HCT116 (cell line): Measurements from ENCODE around the gene PRR29. TPM values are rescaled to one million over a fixed set of nuclear protein-coding genes. Genes with fewer than 3 reads are reported as not detected.
A peak's percentile ranks its signal among the peaks of the same experiment; 100 is the strongest.

ENCODE experiments used
- ATAC-seq: fragments of 200-7000 bp; cut with Tn5 transposase; 2 replicates; pipeline ENCODE4 v1.9.1; 2020; ENCODE audit warnings: mild to moderate bottlenecking, moderate library complexity
- BruUV-seq: library from RNA; stranded (reverse); fragments of 400-500 nt; replicated peaks from 2 replicates; lab custom pipeline; 2021; lab: Mats Ljungman, UMichigan
- CTCF ChIA-PET: fragments of 300-600 bp; sonication (Branson Sonifier 250); formaldehyde crosslinking; loops from one replicate; lab custom pipeline; 2021; ENCODE audit warnings: antibody characterized with exemption; lab: Charles Lee
- POLR2A ChIA-PET: fragments of 300-600, 350-600 bp; sonication (Branson Sonifier 250); formaldehyde crosslinking; loops from one replicate; lab custom pipeline; 2021; ENCODE audit warnings: antibody characterized with exemption; lab: Charles Lee
- RAD21 ChIA-PET, 2 experiments: fragments of 300-600 bp; sonication (Branson Sonifier 250); formaldehyde crosslinking; loops; one replicate each; lab custom pipeline; 2023; ENCODE audit warnings: low total read pairs in 2 of 2; ENCODE audit not compliant: uncharacterized antibody in 2 of 2, unreplicated experiment in 2 of 2, low non-redundant PET in 1 of 2; lab: Charles Lee
- DNase-seq: peaks from one replicate; pipeline ENCODE4 v3.0.0-alpha.2; 2010; ENCODE audit warnings: low read depth, low spot score
- H2AFZ ChIP-seq: fragments of 200-600 bp; shearing (Covaris generic), sonication (generic); 2 replicates; pipeline ENCODE4 v1.6.1; 2017; ENCODE audit warnings: low read depth, mixed run types, mixed read lengths, antibody characterized with exemption, low read length; ENCODE audit not compliant: poor library complexity, severe bottlenecking
- H3K27ac ChIP-seq: 2 replicates; pipeline ENCODE4 v1.5.1; 2012; ENCODE audit warnings: low read depth, low read length
- H3K27me3 ChIP-seq: fragments of 200-600 bp; sonication (generic); 2 replicates; pipeline ENCODE4 v1.6.1; 2016; ENCODE audit warnings: mixed run types, low read length, mixed read lengths; ENCODE audit not compliant: insufficient read depth
- H3K36me3 ChIP-seq, 2 experiments: fragments of 200-500 bp in 1 of 2; fragments of 200-600 bp in 1 of 2; sonication (Bioruptor generic) in 1 of 2; sonication (generic) in 1 of 2; 2 replicates each; pipeline versions ENCODE4 v1.5.1 to v1.6.1; 2014 to 2016; ENCODE audit warnings: low read length in 2 of 2, inconsistent platforms in 1 of 2, mixed read lengths in 1 of 2, mixed run types in 1 of 2; ENCODE audit not compliant: insufficient read depth in 2 of 2, control insufficient read depth in 1 of 2
- H3K4me1 ChIP-seq, 2 experiments: fragments of 200-600 bp in 1 of 2; sonication (generic) in 1 of 2; 2 replicates each; pipeline versions ENCODE4 v1.5.1 to v1.6.1; 2012 to 2017; ENCODE audit warnings: low read length in 2 of 2, inconsistent platforms in 1 of 2, mild to moderate bottlenecking in 1 of 2, mixed read lengths in 1 of 2, mixed run types in 1 of 2, moderate library complexity in 1 of 2; ENCODE audit not compliant: insufficient read depth in 2 of 2, control insufficient read depth in 1 of 2
- H3K4me2 ChIP-seq: fragments of 200-600 bp; sonication (generic); 2 replicates; pipeline ENCODE4 v1.6.1; 2017; ENCODE audit warnings: mixed run types, low read length, mixed read lengths
- H3K4me3 ChIP-seq, 2 experiments: fragments of 200-600 bp in 1 of 2; sonication (generic) in 1 of 2; replicated peaks in 1 of 2; 2 replicates each; pipeline ENCODE4 v1.5.1; 2011 to 2016; ENCODE audit warnings: low read length in 2 of 2, control low read depth in 1 of 2, low read depth in 1 of 2, mild to moderate bottlenecking in 1 of 2, mixed read lengths in 1 of 2, mixed run types in 1 of 2
- H3K79me2 ChIP-seq: fragments of 200-600 bp; sonication (generic); 2 replicates; pipeline ENCODE4 v1.6.1; 2017; ENCODE audit warnings: mild to moderate bottlenecking, mixed run types, low read length, moderate library complexity, mixed read lengths; ENCODE audit not compliant: insufficient read depth
- H3K9ac ChIP-seq: fragments of 200-600 bp; sonication (generic); 2 replicates; pipeline ENCODE4 v1.6.1; 2016; ENCODE audit warnings: low read length, mixed read lengths
- H3K9me2 ChIP-seq: fragments of 200-600 bp; sonication (generic), shearing (Covaris generic); 2 replicates; pipeline ENCODE4 v1.6.1; 2017; ENCODE audit warnings: mixed run types, mild to moderate bottlenecking, moderate library complexity; ENCODE audit not compliant: insufficient read depth
- H3K9me3 ChIP-seq, 2 experiments: fragments of 200-500 bp in 1 of 2; fragments of 200-600 bp in 1 of 2; sonication (Bioruptor generic) in 1 of 2; sonication (generic) in 1 of 2; 2 replicates each; pipeline ENCODE4 v1.6.1; 2014 to 2017; ENCODE audit warnings: low read length in 2 of 2, mixed read lengths in 2 of 2, inconsistent platforms in 1 of 2, low read depth in 1 of 2, mild to moderate bottlenecking in 1 of 2, mixed run types in 1 of 2, moderate library complexity in 1 of 2; ENCODE audit not compliant: control insufficient read depth in 1 of 2, insufficient read depth in 1 of 2
- H4K20me1 ChIP-seq: fragments of 200-600 bp; sonication (generic), shearing (Covaris generic); 2 replicates; pipeline ENCODE4 v1.6.1; 2017; ENCODE audit warnings: mixed run types, mild to moderate bottlenecking, moderate library complexity; ENCODE audit not compliant: insufficient read depth
- CBX3 ChIP-seq: IDR thresholded peaks from 2 replicates; pipeline ENCODE4 v1.6.1; 2012; ENCODE audit warnings: low read depth
- CEBPB ChIP-seq: IDR thresholded peaks from 2 replicates; pipeline ENCODE4 v1.6.1; 2012; ENCODE audit warnings: low read depth
- CTCF ChIP-seq, 3 experiments: fragments of 200-600 bp in 1 of 3; sonication (generic) in 1 of 3; IDR thresholded peaks in 2 of 3; conservative IDR thresholded peaks in 1 of 3; 2 replicates each; pipeline ENCODE4 v1.5.1; 2012 to 2017; ENCODE audit warnings: low read depth in 2 of 3, low read length in 2 of 3, antibody characterized with exemption in 1 of 3, borderline replicate concordance in 1 of 3, control low read depth in 1 of 3, mild to moderate bottlenecking in 1 of 3, mixed read lengths in 1 of 3, mixed run types in 1 of 3, moderate library complexity in 1 of 3; ENCODE audit not compliant: insufficient read depth in 1 of 3
- EGR1 ChIP-seq: IDR thresholded peaks from 2 replicates; pipeline ENCODE4 v1.6.1; 2012; ENCODE audit warnings: low read depth
- EZH2 ChIP-seq: fragments of 200-600 bp; sonication (generic); IDR thresholded peaks from 2 replicates; pipeline ENCODE4 v1.6.1; 2017; ENCODE audit warnings: antibody characterized with exemption, mixed run types
- MAX ChIP-seq: IDR thresholded peaks from 2 replicates; pipeline ENCODE4 v1.6.1; 2012
- POLR2A ChIP-seq: IDR thresholded peaks from 2 replicates; pipeline ENCODE4 v1.7.0; 2011; ENCODE audit warnings: borderline replicate concordance; ENCODE audit not compliant: insufficient read depth, insufficient read length; ENCODE audit errors: extremely low read depth
- POLR2AphosphoS5 ChIP-seq: IDR thresholded peaks from 2 replicates; pipeline ENCODE4 v1.6.1; 2011; ENCODE audit warnings: mild to moderate bottlenecking, low read depth, low read length, moderate library complexity
- RAD21 ChIP-seq: IDR thresholded peaks from 2 replicates; pipeline ENCODE4 v1.6.1; 2012; ENCODE audit warnings: low read depth, mild to moderate bottlenecking
- SIN3A ChIP-seq: IDR thresholded peaks from 2 replicates; pipeline ENCODE4 v1.6.1; 2012; ENCODE audit warnings: low read depth
- YY1 ChIP-seq: IDR thresholded peaks from 2 replicates; pipeline ENCODE4 v1.6.1; 2011; ENCODE audit warnings: low read length, low read depth, moderate library complexity, mild to moderate bottlenecking; ENCODE audit not compliant: insufficient replicate concordance; ENCODE audit errors: extremely low read depth
- ZFX ChIP-seq: fragments of 450-650 bp; IDR thresholded peaks from 2 replicates; pipeline ENCODE4 v1.6.1; 2017
- intact Hi-C: fragments of 100-400 bp; cut with micrococcal nuclease; formaldehyde crosslinking; loops from 2 replicates; pipeline ENCODE4 v1.10.0; 2022
- total RNA-seq: library from RNA; stranded (reverse); gene quantifications from one replicate; pipeline ENCODE4 v1.2.1, GENCODE V29; 2021; ENCODE audit not compliant: unreplicated experiment

The PRR29 gene
- total RNA-seq, 1 experiment from 2014 or later: not detected

GRCh38 chr17:64025732-64026294 is 27.7 kb downstream of the PRR29 start:
- peak; percentile 97 for ATAC-seq
- no peaks in the 10 kb centered on the region for H3K36me3 ChIP-seq
- H3K4me2 ChIP-seq: peak overlapping the region; percentile 73
- H3K27me3 ChIP-seq: no peaks in the 10 kb centered on the region
- peak; percentile 84 for DNase-seq
- H3K79me2 ChIP-seq: no peaks in the 10 kb centered on the region
- intact Hi-C loops: loop anchor here (10.0 kb wide), 1 partner anchor 389 kb away; no protein-coding TSS in a partner anchor
- BruUV-seq: no TSS peak
- H4K20me1 ChIP-seq: no peaks in the 10 kb centered on the region
- H3K27ac ChIP-seq: no peak overlapping the region
- CTCF ChIA-PET: interaction anchor here (0.6 to 7.6 kb wide), 41 partner anchors 8 to 800 kb away, joined by 3 to 519 read pairs (median 5); partner anchors contain the start of genes ERN1, GH1 and GH2
- RAD21 ChIA-PET: interaction anchor here (0.7 to 6.2 kb wide), 5 partner anchors 51 to 108 kb away, joined by 3 to 66 read pairs (median 4); no protein-coding TSS in a partner anchor
- peak overlapping the region; percentile 45 to 50 for H3K4me3 ChIP-seq
- TF ChIP-seq MAX: peak; percentile 67
- TF ChIP-seq CTCF (IDR thresholded peaks at IDR 0.05 in 2 of 3, conservative IDR thresholded peaks at IDR 0.05 in 1 of 3; ENCODE audit: borderline replicate concordance in 1 of 3, insufficient read depth in 1 of 3, low read depth in 2 of 3, low read length in 2 of 3): peak; percentile 99 to 100 (median 100)
- no peak for TF ChIP-seq EZH2
- TF ChIP-seq EGR1: 0 out of 2 replicates have a peak, but pooled peaks have one; percentile 41
- TF ChIP-seq SIN3A: no peak
- peak; percentile 74 for TF ChIP-seq YY1
- TF ChIP-seq ZFX: no peak
- TF ChIP-seq CBX3: peak; percentile 76
- 0 out of 2 replicates have a peak, but pooled peaks have one; percentile 20 for TF ChIP-seq POLR2AphosphoS5
- TF ChIP-seq POLR2A: peak; percentile 63
- peak; percentile 74 for TF ChIP-seq CEBPB
- TF ChIP-seq RAD21: peak; percentile 88
- no peaks in the 10 kb centered on the region for H3K9me2 ChIP-seq
- H3K4me1 ChIP-seq: peaks cover 3 to 11% of the 10 kb centered on the region in 2 experiments; a peak in 3 of 4 replicates
- no peaks in the 10 kb centered on the region for H3K9me3 ChIP-seq
- POLR2A ChIA-PET: interaction anchor here (0.9 to 1.3 kb wide), 3 partner anchors 104 to 108 kb away, joined by 3 to 5 read pairs (median 3); partner anchors contain the start of gene ERN1
- no peak overlapping the region for H3K9ac ChIP-seq
- H2AFZ ChIP-seq: peak overlapping the region; percentile 99
